Ovary (tissue), 3 donors: ENCODE data around the gene MRPL34.

Source experiments
- POLR2A ChIP-seq: fragments of 450-650 bp; IDR thresholded peaks from one replicate; pipeline ENCODE4 v1.6.1; 2017; ENCODE audit warnings: antibody characterized with exemption, mild to moderate bottlenecking, moderate library complexity
- TF ChIP-seq, protein P1 (sequence below), 3 donors: fragments of 450-650 bp in 2 of 3; fragments of 200-600 bp in 1 of 3; IDR thresholded peaks; one replicate each; pipeline versions ENCODE4 v1.5.1 to v1.8.0; 2016 to 2022; ENCODE audit warnings: antibody characterized with exemption in 3 of 3, mild to moderate bottlenecking in 1 of 3
- donor health status: DM: no; HTN: no; CAD: no.

- TF ChIP-seq, protein P1, sequence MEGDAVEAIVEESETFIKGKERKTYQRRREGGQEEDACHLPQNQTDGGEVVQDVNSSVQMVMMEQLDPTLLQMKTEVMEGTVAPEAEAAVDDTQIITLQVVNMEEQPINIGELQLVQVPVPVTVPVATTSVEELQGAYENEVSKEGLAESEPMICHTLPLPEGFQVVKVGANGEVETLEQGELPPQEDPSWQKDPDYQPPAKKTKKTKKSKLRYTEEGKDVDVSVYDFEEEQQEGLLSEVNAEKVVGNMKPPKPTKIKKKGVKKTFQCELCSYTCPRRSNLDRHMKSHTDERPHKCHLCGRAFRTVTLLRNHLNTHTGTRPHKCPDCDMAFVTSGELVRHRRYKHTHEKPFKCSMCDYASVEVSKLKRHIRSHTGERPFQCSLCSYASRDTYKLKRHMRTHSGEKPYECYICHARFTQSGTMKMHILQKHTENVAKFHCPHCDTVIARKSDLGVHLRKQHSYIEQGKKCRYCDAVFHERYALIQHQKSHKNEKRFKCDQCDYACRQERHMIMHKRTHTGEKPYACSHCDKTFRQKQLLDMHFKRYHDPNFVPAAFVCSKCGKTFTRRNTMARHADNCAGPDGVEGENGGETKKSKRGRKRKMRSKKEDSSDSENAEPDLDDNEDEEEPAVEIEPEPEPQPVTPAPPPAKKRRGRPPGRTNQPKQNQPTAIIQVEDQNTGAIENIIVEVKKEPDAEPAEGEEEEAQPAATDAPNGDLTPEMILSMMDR (IDR thresholded peaks at IDR 0.05): no peak
- TF ChIP-seq POLR2A: no peak
Measured at GRCh38 chr19:17329366-17330261, 23.9 kb downstream of the MRPL34 start.
